ENCODE data around the gene CCDC142. TPM values are rescaled to one million over a fixed set of nuclear protein-coding genes. Genes with fewer than 3 reads are reported as not detected.
A peak's percentile ranks its signal among the peaks of the same experiment; 100 is the strongest.

Gene CCDC142
- total RNA-seq, 3 donors from 2014 or later (not counting 1 experiment from before 2014, with no cell fraction given), result 14.9 to 25.2 (median 15.6) TPM

DNA sequence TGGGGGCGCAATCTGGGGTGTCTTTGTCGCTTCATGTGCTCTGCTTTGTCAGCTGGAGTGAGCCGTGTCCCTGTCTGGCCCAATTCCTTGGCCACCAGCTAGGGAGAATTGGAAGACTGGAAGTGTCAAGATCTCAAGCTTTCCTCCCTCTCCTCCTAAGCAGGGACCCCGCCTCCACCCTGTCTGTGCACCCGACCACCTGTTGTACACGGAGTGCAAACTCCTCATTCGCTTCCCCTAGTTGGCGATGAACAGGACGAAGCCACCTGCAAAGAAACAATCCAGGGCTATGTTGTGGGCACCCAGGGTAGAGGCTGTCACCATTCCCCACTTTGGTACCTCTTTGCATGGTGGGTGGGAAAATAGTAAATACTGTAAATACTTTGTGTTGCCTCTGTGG lies 44.9 kb upstream of the CCDC142 start:
- H3K4me3 Mint-ChIP-seq, result peak overlapping the region; percentile 96
- intact Hi-C loops (cut with micrococcal nuclease), result loop anchor here (2.0 kb wide), 1 partner anchor 73 kb away; the partner anchor contains the start of gene INO80B
- no peak overlapping the region for H3K4me3 ChIP-seq (ENCODE audit: low read length)
- no peak for DNase-seq
- H3K36me3 Mint-ChIP-seq, result peaks cover 10% of the 10 kb centered on the region
- no peaks in the 10 kb centered on the region for H3K9me3 Mint-ChIP-seq
- H3K4me1 ChIP-seq (ENCODE audit: control insufficient read depth, insufficient read depth, low read length), result peaks cover 31% of the 10 kb centered on the region
- H3K27me3 Mint-ChIP-seq (ENCODE audit: low read depth in 2 of 2), result no peaks in the 10 kb centered on the region
- peak overlapping the region; percentile 94 to 95 for H3K27ac Mint-ChIP-seq
- peaks cover 31% of the 10 kb centered on the region for H3K36me3 ChIP-seq (ENCODE audit: control insufficient read depth, insufficient read depth, low read length)
- H3K27me3 ChIP-seq (ENCODE audit: control insufficient read depth, insufficient read depth, low read length), result no peaks in the 10 kb centered on the region
- no peak for ATAC-seq
- no peak overlapping the region for H3K27ac ChIP-seq (ENCODE audit: low read length)
- TF ChIP-seq CTCF (IDR thresholded peaks at IDR 0.05), result no peak
- peaks cover 32 to 44% of the 10 kb centered on the region in 2 donors for H3K4me1 Mint-ChIP-seq
- 93% methylated on average over 9 of the region's 9 CpGs for WGBS (ENCODE audit: insufficient coverage)
- H3K9me3 ChIP-seq (ENCODE audit: control insufficient read depth, insufficient read depth, low read length), result no peaks in the 10 kb centered on the region

GRCh38 chr2:74526649-74527230 lies 43.9 kb upstream of the CCDC142 start:
- Histone ChIP-seq H3K36me3 (ENCODE audit: control insufficient read depth, insufficient read depth, low read length) (peaks cover 27% of the 10 kb centered on the region), H3K4me3 (ENCODE audit: low read length) (no peak overlapping the region), H3K27me3 (ENCODE audit: control insufficient read depth, insufficient read depth, low read length) (no peaks in the 10 kb centered on the region), H3K4me1 (ENCODE audit: control insufficient read depth, insufficient read depth, low read length) (peaks cover 30% of the 10 kb centered on the region), H3K9me3 (ENCODE audit: control insufficient read depth, insufficient read depth, low read length) (no peaks in the 10 kb centered on the region), H3K27ac (ENCODE audit: low read length) (no peak overlapping the region)
- peaks cover 10% of the 10 kb centered on the region for H3K36me3 Mint-ChIP-seq
- peak overlapping the region; percentile 11 to 58 for H3K27ac Mint-ChIP-seq
- no peaks in the 10 kb centered on the region for H3K27me3 Mint-ChIP-seq (ENCODE audit: low read depth in 2 of 2)
- H3K4me3 Mint-ChIP-seq, result peak overlapping the region; percentile 50
- WGBS (ENCODE audit: insufficient coverage), result 100% methylated on average over 9 of the region's 11 CpGs
- TF ChIP-seq CTCF (IDR thresholded peaks at IDR 0.05), result no peak
- no peak for DNase-seq
- no peak for ATAC-seq
- H3K9me3 Mint-ChIP-seq, result no peaks in the 10 kb centered on the region
- peaks cover 25 to 37% of the 10 kb centered on the region in 2 donors for H3K4me1 Mint-ChIP-seq
- intact Hi-C loops (cut with micrococcal nuclease), result no loop called here

GRCh38 chr2:74525717-74526648 lies 43.2 kb upstream of the CCDC142 start, which contains the start of gene DQX1:
Gene DQX1 (minus strand): TSS chr2:74526231. CDS start chr2:74525729, 502 bp downstream.
- intact Hi-C loops (cut with micrococcal nuclease), result no loop called here
- Mint-ChIP-seq H3K27ac (peak within 1 kb of the TSS; percentile 11 to 58), H3K36me3 (peaks cover 10% of the 10 kb centered on the region), H3K4me1 (peaks cover 22 to 29% of the 10 kb centered on the region in 2 donors), H3K27me3 (ENCODE audit: low read depth in 2 of 2) (no peaks in the 10 kb centered on the region), H3K9me3 (no peaks in the 10 kb centered on the region), H3K4me3 (peak within 1 kb of the TSS; percentile 50)
- H3K36me3 ChIP-seq (ENCODE audit: control insufficient read depth, insufficient read depth, low read length), result peaks cover 27% of the 10 kb centered on the region
- ATAC-seq (no peak), DNase-seq (peak in 1 of 2 donors; percentile 60)
- H3K9me3 ChIP-seq (ENCODE audit: control insufficient read depth, insufficient read depth, low read length), result no peaks in the 10 kb centered on the region
- no peak for TF ChIP-seq CTCF (IDR thresholded peaks at IDR 0.05)
- no peaks in the 10 kb centered on the region for H3K27me3 ChIP-seq (ENCODE audit: control insufficient read depth, insufficient read depth, low read length)
- WGBS (ENCODE audit: insufficient coverage), result 76% methylated on average over 11 of the region's 11 CpGs
- H3K4me1 ChIP-seq (ENCODE audit: control insufficient read depth, insufficient read depth, low read length), result peaks cover 23% of the 10 kb centered on the region
- H3K4me3 ChIP-seq (ENCODE audit: low read length), result no peak within 1 kb of the TSS
- H3K27ac ChIP-seq (ENCODE audit: low read length), result no peak within 1 kb of the TSS
